ENCODE data around the gene TMEM62.

DNA sequence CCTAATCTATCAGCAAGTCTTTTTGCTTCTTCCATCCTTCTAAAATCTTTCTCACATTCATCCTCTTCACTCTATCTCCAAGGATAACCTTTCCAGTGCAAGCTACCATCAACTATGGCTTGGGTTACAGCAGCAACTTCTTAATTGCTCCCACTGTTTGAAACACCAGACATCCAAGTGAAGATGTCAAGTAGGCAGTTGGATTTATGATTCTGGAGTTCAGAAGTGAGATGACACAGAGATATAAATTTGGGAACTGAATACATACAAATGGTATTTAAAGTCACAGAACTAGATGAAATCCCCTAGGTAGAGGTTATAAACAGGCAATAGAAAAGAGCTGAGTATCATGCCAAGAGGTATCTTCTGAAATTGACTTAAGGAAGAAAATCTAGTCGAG, 31.2 kb upstream of the TMEM62 start:
- no peak for TF ChIP-seq CTCF (conservative IDR thresholded peaks at IDR 0.05; ENCODE audit: low read length)
- no peak for TF ChIP-seq EZH2phosphoT487 (IDR thresholded peaks at IDR 0.05; ENCODE audit: borderline replicate concordance, low read depth, low read length)
